ENCODE measurements around the gene BTBD17.

- no peak for TF ChIP-seq EZH2 (IDR thresholded peaks at IDR 0.05; ENCODE audit: low read depth, unreplicated experiment)
- TF ChIP-seq, protein P1, sequence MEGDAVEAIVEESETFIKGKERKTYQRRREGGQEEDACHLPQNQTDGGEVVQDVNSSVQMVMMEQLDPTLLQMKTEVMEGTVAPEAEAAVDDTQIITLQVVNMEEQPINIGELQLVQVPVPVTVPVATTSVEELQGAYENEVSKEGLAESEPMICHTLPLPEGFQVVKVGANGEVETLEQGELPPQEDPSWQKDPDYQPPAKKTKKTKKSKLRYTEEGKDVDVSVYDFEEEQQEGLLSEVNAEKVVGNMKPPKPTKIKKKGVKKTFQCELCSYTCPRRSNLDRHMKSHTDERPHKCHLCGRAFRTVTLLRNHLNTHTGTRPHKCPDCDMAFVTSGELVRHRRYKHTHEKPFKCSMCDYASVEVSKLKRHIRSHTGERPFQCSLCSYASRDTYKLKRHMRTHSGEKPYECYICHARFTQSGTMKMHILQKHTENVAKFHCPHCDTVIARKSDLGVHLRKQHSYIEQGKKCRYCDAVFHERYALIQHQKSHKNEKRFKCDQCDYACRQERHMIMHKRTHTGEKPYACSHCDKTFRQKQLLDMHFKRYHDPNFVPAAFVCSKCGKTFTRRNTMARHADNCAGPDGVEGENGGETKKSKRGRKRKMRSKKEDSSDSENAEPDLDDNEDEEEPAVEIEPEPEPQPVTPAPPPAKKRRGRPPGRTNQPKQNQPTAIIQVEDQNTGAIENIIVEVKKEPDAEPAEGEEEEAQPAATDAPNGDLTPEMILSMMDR (conservative IDR thresholded peaks at IDR 0.05; ENCODE audit: low read depth in 2 of 2), result no peak
- no peak for TF ChIP-seq EZH2phosphoT487 (IDR thresholded peaks at IDR 0.05; ENCODE audit: unreplicated experiment)
- TF ChIP-seq POLR2AphosphoS5 (IDR thresholded peaks at IDR 0.05; ENCODE audit: low read depth), result no peak
- TF ChIP-seq CREB1 (CRISPR knock-in tag; IDR thresholded peaks at IDR 0.05; ENCODE audit: low read depth), result no peak
- TF ChIP-seq, protein P2, sequence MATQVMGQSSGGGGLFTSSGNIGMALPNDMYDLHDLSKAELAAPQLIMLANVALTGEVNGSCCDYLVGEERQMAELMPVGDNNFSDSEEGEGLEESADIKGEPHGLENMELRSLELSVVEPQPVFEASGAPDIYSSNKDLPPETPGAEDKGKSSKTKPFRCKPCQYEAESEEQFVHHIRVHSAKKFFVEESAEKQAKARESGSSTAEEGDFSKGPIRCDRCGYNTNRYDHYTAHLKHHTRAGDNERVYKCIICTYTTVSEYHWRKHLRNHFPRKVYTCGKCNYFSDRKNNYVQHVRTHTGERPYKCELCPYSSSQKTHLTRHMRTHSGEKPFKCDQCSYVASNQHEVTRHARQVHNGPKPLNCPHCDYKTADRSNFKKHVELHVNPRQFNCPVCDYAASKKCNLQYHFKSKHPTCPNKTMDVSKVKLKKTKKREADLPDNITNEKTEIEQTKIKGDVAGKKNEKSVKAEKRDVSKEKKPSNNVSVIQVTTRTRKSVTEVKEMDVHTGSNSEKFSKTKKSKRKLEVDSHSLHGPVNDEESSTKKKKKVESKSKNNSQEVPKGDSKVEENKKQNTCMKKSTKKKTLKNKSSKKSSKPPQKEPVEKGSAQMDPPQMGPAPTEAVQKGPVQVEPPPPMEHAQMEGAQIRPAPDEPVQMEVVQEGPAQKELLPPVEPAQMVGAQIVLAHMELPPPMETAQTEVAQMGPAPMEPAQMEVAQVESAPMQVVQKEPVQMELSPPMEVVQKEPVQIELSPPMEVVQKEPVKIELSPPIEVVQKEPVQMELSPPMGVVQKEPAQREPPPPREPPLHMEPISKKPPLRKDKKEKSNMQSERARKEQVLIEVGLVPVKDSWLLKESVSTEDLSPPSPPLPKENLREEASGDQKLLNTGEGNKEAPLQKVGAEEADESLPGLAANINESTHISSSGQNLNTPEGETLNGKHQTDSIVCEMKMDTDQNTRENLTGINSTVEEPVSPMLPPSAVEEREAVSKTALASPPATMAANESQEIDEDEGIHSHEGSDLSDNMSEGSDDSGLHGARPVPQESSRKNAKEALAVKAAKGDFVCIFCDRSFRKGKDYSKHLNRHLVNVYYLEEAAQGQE (IDR thresholded peaks at IDR 0.05; ENCODE audit: unreplicated experiment), result no peak
- TF ChIP-seq NANOG (IDR thresholded peaks at IDR 0.05; ENCODE audit: borderline replicate concordance), result no peak
- TF ChIP-seq JUNB (IDR thresholded peaks at IDR 0.05; ENCODE audit: unreplicated experiment), result no peak
- TF ChIP-seq STAT1 (IDR thresholded peaks at IDR 0.05; ENCODE audit: unreplicated experiment), result no peak
- TF ChIP-seq ZNF114 (CRISPR knock-in tag; IDR thresholded peaks at IDR 0.05), result no peak
- TF ChIP-seq ZNF331 (CRISPR knock-in tag; IDR thresholded peaks at IDR 0.05; ENCODE audit: low read depth), result no peak
- TF ChIP-seq, protein P3, sequence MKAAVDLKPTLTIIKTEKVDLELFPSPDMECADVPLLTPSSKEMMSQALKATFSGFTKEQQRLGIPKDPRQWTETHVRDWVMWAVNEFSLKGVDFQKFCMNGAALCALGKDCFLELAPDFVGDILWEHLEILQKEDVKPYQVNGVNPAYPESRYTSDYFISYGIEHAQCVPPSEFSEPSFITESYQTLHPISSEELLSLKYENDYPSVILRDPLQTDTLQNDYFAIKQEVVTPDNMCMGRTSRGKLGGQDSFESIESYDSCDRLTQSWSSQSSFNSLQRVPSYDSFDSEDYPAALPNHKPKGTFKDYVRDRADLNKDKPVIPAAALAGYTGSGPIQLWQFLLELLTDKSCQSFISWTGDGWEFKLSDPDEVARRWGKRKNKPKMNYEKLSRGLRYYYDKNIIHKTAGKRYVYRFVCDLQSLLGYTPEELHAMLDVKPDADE (IDR thresholded peaks at IDR 0.05), result no peak
- TF ChIP-seq ZNF462 (CRISPR knock-in tag; IDR thresholded peaks at IDR 0.05), result no peak
Observed at GRCh38 chr17:74316220-74316619, 45.4 kb downstream of the BTBD17 start.

Data from GM23338 (cell line).